GM18511 (cell line): ENCODE data around the gene CDCA5.
"Not testable (repeated sequence)": the region's sequence is repeated elsewhere in the genome, so short reads cannot be mapped to it uniquely, and the experiment has no call there.

Source experiments
- ATAC-seq: cut with Tn5 transposase; IDR thresholded peaks from one replicate; pipeline ENCODE4 v1.9.1; 2021; ENCODE audit warnings: mild to moderate bottlenecking, moderate library complexity; ENCODE audit not compliant: unreplicated experiment

The CDCA5 gene

DNA sequence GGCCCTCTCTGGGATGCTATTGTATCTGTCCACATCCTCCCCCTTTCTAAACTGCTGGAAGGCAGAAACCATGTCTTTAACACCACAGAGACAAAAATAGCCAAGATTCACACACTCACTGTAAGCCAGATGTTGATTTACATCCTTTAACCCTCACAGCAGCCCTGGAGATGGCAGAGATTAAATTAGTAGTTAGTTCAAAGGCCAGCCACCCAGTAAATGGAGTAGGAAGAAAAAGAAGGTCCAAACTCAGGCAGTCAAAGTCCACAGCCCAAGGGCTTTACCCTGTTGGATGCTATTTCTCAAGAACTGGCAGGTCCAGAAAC, 35.8 kb upstream of the CDCA5 start:
- no peak for ATAC-seq

DNA sequence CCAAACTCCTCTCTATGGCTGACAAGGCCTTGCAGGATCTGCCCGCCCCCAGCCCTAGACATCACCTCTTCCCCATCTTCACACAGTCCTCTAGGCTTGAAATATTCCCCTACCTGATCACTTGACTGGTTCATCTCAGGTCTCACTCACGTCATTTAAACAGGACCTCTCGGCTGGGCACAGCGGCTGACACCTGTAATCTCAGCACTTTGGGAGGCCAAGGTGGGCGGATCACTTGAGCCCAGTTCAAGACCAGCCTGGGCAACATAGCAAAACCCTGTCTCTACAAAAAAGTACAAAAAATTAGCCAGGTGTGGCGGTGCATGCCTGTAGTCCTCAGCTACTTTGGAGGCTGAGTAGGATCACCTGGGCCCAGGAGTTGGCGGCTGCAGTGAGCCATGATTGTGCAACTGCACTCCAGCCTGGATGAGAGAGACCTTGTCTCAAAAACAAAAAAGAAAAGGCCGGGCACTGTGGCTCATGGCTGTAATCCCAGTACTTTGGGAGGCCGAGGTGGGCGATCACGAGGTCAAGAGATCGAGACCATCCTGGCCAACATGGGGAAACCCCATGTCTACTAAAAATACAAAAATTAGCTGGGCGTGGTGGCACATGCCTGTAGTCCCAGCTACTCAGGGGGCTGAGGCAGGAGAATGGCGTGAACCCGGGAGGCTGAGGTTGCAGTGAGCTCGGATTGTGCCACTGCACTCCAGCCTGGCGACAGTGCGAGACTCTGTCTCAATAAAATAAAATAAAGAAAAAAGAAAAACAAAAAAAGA, 35.2 kb upstream of the CDCA5 start:
- ATAC-seq, result not testable (repeated sequence)

DNA sequence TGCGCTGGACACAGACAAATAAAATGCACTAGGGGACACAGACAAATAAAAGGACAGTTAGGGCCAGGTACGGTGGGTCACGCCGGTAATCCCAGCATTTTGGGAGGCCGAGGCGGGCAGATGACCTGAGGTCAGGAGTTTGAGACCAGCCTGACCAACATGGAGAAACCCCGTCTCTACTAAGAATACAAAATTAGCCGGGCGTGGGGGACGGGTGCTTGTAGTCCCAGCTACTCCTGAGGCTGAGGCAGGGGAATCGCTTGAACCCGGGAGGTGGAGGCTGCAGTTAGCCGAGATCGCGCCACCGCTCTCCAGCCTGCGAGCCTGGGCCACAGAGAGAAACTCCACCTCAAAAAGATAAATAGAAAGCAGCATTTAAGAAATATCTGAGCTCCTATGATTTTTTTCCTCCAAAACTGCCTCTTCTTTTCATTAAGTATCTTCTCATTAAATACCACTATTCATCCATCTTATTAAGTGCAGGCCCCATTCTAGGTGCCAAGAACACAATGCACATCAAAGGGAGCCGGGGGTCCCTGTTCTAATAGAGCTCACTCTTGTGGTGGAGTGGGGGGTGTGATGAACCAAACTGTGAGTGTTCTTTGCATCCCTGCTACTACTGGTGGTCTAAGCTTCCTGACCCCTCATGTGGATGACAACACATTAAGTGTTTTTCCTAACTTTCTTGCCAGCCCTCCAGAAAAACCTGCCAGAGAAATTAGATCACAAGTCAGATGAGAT, 34.4 kb upstream of the CDCA5 start:
- ATAC-seq, result no peak

DNA sequence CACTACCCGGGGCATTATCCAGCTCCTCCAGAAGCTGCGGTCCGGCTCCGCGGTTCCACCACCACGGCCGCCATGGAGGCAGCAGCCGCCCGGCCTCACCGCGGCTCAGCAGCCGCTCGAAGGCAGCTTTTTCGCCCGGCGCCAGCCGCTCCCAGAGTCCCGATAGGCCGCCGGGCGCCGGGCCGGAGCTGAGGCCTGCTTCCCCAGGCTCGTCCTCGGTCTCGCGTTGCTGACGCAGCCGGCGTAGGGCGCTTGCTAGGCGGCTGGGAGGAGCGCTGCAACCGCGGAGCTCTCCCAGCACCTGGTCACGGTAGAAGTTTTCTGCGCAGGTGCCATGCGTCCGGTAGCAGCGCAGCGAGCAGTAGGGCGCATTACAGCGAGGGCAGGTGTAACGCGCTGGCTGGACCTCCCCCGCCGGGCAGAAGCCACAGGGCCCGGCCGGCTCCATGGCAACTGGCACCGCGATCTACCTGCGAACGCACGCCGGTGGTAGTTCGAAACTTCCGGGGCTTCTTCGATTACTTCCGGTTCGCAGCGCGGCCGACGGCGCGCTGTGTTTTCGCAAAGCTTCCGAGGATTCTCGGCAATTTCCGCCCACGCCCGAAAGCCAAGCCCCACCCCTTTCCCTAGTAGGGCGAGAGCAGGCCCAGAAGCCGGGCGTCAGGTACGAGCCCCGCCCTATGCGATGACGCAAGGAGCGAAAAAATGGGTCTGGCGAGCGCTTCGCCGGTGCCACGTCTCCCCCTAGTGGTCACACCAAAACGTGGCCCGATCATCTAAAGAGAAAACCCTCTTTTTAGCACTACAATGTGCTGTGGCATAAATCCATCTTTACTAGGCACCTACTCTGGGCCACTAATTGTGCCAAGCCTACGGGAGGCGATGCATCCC, 33.6 kb upstream of the CDCA5 start, which contains the start of gene ZNHIT2:
Gene ZNHIT2, minus strand, starts transcription at position 496 of the 891 bp plus-strand sequence. Its CDS starts 48 bp downstream, at position 448.
- ATAC-seq, result peak; percentile 63

DNA sequence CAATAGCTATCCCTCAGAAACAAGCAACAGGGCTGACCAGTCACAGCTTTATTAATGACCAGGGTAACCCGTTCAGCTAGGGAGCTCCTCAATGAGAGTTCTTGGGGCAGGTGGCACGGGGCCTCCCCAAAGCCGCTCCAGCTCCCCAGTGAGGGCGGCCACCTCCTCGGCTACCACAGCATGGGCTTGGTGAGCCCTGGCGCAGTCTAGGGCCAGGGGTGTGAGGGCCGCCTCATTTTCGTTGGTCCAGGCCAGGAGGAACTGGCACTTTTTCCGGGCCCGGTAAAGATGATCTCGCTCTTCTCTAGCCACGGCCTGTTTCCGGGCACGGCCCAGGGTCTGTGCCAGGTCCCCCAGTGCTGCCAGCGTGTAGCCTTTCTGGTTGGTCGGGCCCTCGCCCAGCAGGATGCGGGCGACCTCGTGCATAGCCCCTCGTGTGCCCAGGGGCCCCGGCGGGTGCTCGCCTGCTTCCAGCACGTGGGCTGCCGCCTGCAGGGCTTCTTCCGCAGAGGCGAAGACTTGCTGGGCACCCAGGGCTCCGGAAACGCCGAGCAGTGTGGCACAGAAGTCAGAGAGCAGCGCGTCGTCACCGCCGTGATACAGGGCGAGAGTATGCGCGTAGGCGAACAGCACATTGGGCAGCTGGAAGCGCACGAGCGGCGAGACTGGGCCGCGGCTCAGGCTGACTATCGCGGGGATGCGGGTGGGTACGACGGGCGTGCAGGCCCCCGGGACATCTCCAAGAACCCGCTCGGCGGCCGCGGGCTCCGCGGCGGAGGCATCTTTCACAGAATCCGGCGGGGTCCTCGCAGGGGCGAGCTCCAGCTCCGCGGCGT, 32.7 kb upstream of the CDCA5 start:
- ATAC-seq, result no peak

DNA sequence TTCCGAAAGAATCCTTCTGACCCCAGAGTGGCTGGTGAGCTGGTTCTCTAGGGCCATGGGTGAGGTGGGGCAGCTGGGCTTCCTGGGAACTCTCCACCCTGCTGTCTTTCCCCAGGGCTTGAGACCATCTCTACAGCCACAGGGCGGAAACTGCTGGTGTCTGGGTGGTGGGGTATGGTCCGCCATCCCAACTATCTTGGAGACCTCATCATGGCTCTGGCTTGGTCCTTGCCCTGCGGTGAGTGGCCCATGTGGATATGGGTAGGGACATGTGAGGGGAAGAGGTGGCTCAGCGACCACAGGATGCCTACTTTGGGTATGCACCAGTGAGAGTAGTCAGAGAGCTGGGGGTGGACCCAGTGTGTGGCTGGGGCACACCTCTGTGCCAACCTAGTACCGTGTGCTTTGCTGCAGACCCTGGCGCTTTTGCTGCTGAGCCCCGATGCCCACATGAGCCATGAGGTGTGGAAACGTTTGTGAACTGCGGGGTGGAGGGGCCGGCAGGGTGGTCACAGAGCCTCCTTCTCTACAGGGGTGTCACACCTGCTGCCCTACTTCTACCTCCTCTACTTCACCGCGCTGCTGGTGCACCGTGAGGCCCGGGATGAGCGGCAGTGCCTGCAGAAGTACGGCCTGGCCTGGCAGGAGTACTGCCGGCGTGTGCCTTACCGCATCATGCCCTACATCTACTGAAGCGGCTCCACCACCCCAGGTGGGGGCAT, 31.7 kb upstream of the CDCA5 start:
- ATAC-seq, result no peak

DNA sequence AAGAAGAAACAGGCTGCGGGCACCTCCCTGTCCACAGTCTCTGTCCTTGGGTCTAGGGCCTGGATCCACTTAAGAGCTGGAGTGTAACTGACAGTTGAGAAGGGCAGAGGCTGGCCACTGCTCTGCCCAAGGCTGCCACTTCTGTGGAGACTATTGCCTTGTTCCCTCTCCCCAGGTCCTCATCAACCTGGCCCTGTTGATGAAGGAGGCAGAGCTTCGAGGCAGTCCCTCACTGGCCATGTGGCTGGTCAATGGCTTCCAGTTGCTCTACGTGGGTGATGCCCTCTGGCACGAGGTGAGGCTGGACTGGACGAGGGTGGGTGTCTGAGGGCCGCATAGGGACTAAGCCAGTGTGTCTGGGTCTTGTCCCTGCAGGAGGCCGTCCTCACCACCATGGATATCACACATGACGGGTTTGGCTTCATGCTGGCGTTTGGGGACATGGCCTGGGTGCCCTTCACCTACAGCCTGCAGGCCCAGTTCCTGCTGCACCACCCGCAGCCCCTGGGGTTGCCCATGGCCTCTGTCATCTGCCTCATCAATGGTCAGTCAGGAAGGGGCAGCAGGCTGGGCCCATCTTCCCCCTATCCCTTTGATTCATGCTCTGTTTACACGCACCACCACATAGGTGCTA, 30.8 kb upstream of the CDCA5 start:
- ATAC-seq, result no peak

DNA sequence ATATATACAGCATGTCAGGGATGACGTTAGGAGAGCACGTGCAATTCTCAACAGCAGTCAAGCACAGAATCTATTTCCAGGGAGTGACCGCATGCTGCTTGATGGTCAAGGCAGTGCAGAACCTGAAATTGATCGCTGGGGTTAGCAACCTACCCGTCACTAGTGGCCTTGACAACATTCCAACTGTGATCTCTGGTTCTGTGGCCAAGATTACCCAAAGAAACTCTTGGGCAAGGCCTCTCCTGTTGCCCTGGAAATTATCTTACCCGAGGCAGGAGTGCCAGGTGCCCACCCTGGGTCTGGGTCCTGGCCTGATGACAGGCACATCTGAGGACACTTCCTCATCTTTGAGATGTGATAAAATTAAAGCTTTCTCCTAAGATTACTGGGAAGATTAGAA, 30.0 kb upstream of the CDCA5 start:
- ATAC-seq, result no peak

DNA sequence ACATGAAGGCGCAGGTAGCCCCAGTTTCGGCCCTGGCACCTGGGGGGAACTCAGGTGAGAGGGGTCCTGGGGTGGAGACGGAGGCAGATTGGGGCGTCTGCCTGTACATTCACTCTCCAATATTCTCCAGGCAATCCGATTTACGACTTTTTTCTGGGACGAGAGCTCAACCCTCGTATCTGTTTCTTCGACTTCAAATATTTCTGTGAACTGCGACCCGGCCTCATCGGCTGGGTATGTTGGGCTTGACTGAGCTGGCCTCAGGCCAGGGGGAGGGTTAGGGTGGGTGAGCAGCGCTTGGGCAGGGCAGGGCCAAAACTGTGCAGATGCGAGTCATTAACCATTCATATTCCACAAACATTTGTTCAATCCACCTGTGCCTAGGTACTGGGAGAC, 29.5 kb upstream of the CDCA5 start:
- ATAC-seq, result no peak

DNA sequence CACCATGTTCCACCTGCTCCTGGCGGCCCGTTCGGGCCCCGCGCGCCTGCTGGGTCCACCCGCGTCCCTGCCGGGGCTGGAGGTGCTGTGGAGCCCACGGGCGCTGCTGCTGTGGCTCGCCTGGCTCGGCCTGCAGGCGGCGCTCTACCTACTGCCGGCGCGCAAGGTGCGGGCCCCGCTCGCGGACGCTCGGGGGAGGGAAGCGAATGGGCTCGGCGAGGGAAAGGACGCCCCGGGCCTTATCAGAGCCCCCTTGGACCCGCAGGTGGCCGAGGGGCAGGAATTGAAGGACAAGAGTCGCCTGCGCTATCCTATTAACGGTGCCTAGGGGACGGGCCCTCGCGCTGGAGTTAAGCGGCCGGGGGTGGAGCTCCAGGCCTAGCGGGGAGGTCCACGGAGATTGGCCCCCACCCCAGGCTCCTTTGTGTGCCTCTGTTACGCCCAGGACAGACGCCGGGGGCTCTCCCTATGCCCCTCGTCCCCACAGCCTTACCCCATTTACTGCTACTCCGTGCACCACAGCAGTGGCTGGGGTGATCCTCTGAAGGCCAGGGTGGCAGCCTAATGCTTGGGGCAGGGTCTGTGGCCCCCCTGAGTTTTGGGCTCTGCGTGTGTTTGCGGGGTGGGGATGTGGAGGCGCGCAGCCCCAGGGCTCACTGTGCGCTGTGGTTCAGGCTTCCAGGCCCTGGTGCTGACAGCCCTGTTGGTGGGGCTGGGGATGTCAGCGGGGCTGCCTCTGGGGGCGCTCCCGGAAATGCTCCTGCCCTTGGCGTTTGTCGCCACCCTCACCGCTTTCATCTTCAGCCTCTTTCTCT, 28.9 kb upstream of the CDCA5 start:
- no peak for ATAC-seq

DNA sequence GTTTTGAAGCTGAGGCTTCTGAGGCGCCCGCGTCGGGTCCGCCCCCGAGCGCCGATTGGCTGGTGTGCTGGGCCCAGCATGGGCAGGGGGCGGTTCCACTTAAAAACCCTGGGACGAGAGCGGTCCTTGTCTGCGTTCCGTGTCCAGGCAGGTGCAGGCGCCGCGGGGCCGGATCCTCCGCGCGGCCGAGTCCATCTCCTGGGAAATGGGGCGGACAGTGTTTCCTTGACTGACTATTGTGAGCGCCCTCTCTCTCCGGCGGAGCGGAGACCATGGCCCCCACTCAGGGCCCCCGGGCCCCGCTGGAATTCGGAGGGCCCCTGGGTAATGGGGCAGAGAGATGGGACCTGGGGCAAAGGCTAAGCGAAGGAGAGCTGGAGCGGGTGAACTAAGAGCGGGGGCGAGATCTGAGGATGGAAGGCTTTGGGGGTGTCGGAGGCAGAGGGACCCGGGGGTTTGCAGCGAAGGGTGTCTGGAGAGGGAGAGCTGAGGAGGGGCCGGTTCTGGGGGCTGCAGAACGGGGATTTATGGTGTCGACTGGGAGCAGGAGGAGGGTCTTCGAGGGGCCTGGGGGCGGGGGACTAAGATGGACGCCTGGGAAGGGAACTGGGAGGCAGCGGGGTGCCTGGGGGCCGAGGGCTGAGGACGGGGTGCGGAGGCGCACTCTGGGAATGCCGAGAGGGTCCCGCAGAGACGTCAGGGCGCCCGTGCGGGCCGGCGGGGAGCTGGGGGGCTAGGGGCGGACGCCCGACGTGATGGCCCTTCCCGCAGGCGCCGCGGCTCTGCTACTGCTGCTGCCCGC, 28.1 kb upstream of the CDCA5 start, which contains the start of gene TM7SF2:
Gene TM7SF2, plus strand, starts transcription at position 129 of the 802 bp plus-strand sequence. Its CDS starts 144 bp downstream, at position 273.
- peak; percentile 66 for ATAC-seq

DNA sequence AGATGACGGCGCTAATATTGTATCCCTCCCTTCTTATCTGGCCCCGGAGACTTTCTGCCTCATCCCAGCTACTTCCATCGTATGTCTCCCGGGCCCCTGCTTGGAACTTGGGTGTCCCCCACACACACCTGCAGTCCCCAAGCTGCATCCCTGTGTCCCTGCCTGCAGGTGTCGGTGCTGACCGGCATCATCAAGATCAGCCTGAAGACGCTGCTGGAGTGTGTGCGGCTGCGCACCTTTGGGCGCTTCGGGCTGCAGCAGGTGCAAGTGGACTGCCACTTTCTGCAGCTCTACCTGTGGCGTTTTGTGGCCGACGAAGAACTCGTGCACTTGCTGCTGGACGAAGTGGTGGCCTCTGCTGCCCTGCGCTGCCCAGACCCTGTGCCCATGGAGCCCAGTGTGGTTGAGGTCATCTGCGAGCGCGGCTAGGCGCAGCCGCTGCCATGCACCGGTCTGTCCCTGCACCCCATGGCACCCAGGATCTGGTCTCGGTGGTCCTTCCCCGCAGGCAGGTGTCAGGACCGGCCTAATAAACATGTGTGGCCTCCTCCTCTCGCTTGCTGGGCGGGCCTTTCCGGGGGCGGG, 27.4 kb upstream of the CDCA5 start:
- ATAC-seq, result no peak

DNA sequence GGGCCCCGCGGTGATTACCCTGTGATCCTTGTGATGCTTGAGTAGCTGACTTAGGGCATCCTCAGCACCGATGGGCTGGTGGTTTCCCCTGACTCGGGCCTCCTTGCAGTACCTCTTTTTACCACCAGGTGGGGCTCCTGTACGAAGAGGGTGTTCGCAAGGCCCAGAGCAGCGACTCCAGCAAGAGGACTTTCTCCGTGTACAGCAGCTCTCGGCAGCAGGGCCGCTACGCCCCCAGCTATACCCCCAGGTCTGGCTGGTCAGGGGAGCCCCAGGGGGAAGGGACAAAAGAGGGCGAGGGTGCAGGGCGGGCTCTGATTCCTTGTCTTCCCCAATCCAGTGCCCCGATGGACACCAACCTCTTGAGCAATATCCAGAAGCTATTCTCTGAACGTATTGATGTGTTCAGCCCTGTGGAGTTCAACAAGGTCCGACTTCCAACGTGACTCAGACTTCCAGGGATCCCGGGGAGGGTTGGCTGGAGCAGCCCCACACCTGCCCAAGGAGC, 26.6 kb upstream of the CDCA5 start:
- ATAC-seq, result no peak

DNA sequence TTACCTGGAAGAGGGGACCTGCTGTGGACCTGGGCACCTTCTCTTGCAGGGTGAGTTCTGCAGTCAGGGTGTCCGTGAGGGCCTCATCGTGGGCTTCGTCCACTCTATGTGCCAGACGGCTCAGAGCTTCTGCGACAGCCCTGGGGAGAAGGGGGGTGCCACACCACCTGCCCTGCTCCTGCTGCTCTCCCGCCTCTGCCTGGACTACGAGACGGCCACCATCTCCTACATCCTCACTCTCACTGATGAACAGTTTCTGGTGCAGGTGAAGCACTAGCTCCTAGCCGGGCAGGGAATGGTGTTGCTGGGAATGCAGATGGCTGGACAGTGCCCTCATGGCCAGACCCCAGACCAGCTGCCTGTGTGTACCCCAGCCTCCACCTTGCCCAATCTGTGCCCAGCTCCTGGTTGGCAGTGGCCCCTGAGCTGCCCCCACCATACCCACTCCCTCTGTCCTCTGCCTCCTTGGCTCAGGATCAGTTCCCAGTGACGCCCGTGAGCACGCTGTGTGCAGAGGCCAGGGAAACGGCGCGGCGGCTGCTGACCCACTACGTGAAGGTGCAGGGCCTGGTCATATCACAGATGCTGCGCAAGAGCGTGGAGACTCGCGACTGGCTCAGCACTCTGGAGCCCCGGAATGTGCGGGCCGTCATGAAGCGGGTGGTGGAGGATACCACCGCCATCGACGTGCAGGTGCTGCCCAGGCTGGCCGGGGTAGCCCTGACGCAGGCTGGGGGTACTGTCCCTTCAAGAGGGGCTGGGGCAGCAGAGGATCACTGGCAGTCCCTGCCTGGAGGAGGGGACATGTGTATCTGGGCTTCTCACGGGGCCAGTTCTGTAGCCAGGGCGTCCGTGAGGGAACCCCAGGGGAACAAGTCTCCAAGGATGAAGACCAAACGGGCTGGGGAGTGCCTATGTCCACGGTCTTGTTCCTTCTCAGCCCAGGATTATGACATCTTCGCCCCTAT, 25.7 kb upstream of the CDCA5 start:
- no peak for ATAC-seq

DNA sequence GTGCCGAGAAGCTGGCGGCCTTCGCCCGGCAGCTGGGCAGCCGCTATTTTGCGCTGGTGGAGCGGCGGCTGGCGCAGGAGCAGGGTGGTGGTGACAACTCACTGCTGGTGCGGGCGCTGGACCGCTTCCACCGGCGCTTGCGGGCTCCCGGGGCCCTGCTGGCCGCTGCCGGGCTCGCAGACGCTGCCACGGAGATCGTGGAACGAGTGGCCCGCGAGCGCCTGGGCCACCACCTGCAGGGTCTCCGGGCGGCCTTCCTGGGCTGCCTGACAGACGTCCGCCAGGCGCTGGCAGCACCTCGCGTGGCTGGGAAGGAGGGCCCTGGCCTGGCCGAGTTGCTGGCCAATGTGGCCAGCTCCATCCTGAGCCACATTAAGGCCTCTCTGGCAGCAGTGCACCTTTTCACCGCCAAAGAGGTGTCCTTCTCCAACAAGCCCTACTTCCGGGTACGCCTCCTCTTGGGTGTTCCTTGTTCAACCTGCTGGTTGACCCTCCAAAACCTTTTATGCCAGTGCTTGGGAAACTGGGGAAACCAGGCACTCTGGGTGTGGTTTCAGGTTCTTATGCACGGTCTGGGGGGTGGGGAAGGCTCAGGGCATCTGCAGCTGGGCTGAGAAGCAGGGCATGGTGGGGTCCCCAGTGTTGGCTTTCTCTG, 24.8 kb upstream of the CDCA5 start:
- ATAC-seq, result no peak
